ENCODE measurements around the gene EMD.

The EMD gene

GRCh38 chrX:154358829-154359228 is 20.3 kb upstream of the EMD start:
- Histone ChIP-seq H3K4me3 (ENCODE audit: low read depth, low read length) (no peak overlapping the region), H3K27me3 (ENCODE audit: insufficient read depth, low read depth, severe bottlenecking) (peaks cover 21% of the 10 kb centered on the region), H3K27ac (no peak overlapping the region), H3K36me3 (peaks cover 97% of the 10 kb centered on the region), H3K9me3 (ENCODE audit: severe bottlenecking) (no peaks in the 10 kb centered on the region)
- TF ChIP-seq CTCF (IDR thresholded peaks at IDR 0.05; ENCODE audit: low read depth, low read length), result no peak
- DNase-seq, result no peak

GRCh38 chrX:154359362-154360154 is 19.5 kb upstream of the EMD start:
- Histone ChIP-seq H3K36me3 (peaks cover 97% of the 10 kb centered on the region), H3K27me3 (ENCODE audit: insufficient read depth, low read depth, severe bottlenecking) (peaks cover 19% of the 10 kb centered on the region), H3K27ac (no peak overlapping the region), H3K4me3 (ENCODE audit: low read depth, low read length) (no peak overlapping the region), H3K9me3 (ENCODE audit: severe bottlenecking) (no peaks in the 10 kb centered on the region)
- no peak for TF ChIP-seq CTCF (IDR thresholded peaks at IDR 0.05; ENCODE audit: low read depth, low read length)
- DNase-seq, result no peak

- Histone ChIP-seq H3K27ac (no peak overlapping the region), H3K27me3 (ENCODE audit: insufficient read depth, low read depth, severe bottlenecking) (peaks cover 19% of the 10 kb centered on the region), H3K9me3 (ENCODE audit: severe bottlenecking) (no peaks in the 10 kb centered on the region), H3K4me3 (ENCODE audit: low read depth, low read length) (no peak overlapping the region), H3K36me3 (peaks cover 97% of the 10 kb centered on the region)
- no peak for TF ChIP-seq CTCF (IDR thresholded peaks at IDR 0.05; ENCODE audit: low read depth, low read length)
- DNase-seq, result no peak
Observed at GRCh38 chrX:154360155-154360713, 18.9 kb upstream of the EMD start.

GRCh38 chrX:154362085-154362742 is 16.9 kb upstream of the EMD start:
- H3K36me3 ChIP-seq, result peaks cover 97% of the 10 kb centered on the region
- DNase-seq, result no peak
- H3K27ac ChIP-seq, result no peak overlapping the region
- H3K4me3 ChIP-seq (ENCODE audit: low read depth, low read length), result no peak overlapping the region
- no peaks in the 10 kb centered on the region for H3K9me3 ChIP-seq (ENCODE audit: severe bottlenecking)
- no peak for TF ChIP-seq CTCF (IDR thresholded peaks at IDR 0.05; ENCODE audit: low read depth, low read length)
- peaks cover 17% of the 10 kb centered on the region for H3K27me3 ChIP-seq (ENCODE audit: insufficient read depth, low read depth, severe bottlenecking)

GRCh38 chrX:154363706-154364439 is 15.2 kb upstream of the EMD start:
- H3K36me3 ChIP-seq, result peaks cover 97% of the 10 kb centered on the region
- H3K9me3 ChIP-seq (ENCODE audit: severe bottlenecking), result no peaks in the 10 kb centered on the region
- peaks cover 12% of the 10 kb centered on the region for H3K27me3 ChIP-seq (ENCODE audit: insufficient read depth, low read depth, severe bottlenecking)
- no peak for DNase-seq
- H3K4me3 ChIP-seq (ENCODE audit: low read depth, low read length), result no peak overlapping the region
- no peak for TF ChIP-seq CTCF (IDR thresholded peaks at IDR 0.05; ENCODE audit: low read depth, low read length)
- no peak overlapping the region for H3K27ac ChIP-seq
